ENCODE measurements around the gene TMEM115. TPM values are rescaled to one million over a fixed set of nuclear protein-coding genes. Genes with fewer than 3 reads are reported as not detected.

The TMEM115 gene
- total and polyA plus RNA-seq, 7 experiments from 2014 or later = 17.7 to 40.9 (median 26.0) TPM

DNA sequence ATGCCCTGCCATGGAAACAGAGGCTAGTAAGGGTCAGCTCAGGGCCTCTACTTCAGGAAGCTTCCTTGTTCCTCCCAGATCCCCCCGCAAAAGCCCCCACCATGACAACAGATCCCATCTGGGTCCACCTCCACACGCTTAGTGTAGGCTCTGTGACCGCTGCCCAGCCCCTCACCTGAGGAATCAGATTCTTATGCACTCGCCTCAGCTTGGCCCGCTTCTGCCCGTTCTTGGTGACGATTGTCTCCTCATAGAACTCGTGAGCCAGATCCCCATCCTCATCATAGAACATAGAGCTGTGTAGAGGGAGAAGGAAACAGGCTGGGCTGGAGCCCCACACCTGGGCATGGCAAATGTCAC is 33.2 kb downstream of the TMEM115 start:
- ChIA-PET CTCF (no interaction called here), POLR2A (interaction anchor here (1.3 to 34.0 kb wide), 4 partner anchors 11 to 85 kb away, joined by 3 to 656 read pairs (median 42); partner anchors contain the start of genes CYB561D2, HYAL3, NAA80 and NPRL2)
- Histone ChIP-seq H3K27ac (ENCODE audit: low read depth, low read length) (no peak overlapping the region), H3K9me3 (ENCODE audit: control insufficient read depth in 2 of 3, low read length in 3 of 3) (no peaks in the 10 kb centered on the region), H3K27me3 (ENCODE audit: control insufficient read depth in 2 of 2, insufficient read depth in 2 of 2, low read length in 2 of 2) (no peaks in the 10 kb centered on the region), H3K36me3 (ENCODE audit: control insufficient read depth in 2 of 3, insufficient read depth in 3 of 3, low read length in 3 of 3) (peaks cover 0 to 36% (median 9%) of the 10 kb centered on the region in 3 experiments), H3K4me3 (ENCODE audit: low read length) (no peak overlapping the region), H3K4me1 (ENCODE audit: control insufficient read depth in 2 of 2, insufficient read depth in 2 of 2, low read length in 2 of 2) (peaks cover 16 to 21% of the 10 kb centered on the region in 2 donors)
- Mint-ChIP-seq H3K4me1 (peaks cover 7 to 35% (median 27%) of the 10 kb centered on the region in 7 donors), H3K36me3 (peaks cover 0 to 8% (median 3%) of the 10 kb centered on the region in 5 donors), H3K27me3 (no peaks in the 10 kb centered on the region), H3K4me3 (peak overlapping the region in 8 of 10 donors; percentile 29 to 97 (median 82)), H3K9me3 (no peaks in the 10 kb centered on the region), H3K27ac (peak overlapping the region in 1 of 9 donors; percentile 76)
- ATAC-seq (no peak), DNase-seq (no peak)
- intact Hi-C loops (cut with micrococcal nuclease) = no loop called here

DNA sequence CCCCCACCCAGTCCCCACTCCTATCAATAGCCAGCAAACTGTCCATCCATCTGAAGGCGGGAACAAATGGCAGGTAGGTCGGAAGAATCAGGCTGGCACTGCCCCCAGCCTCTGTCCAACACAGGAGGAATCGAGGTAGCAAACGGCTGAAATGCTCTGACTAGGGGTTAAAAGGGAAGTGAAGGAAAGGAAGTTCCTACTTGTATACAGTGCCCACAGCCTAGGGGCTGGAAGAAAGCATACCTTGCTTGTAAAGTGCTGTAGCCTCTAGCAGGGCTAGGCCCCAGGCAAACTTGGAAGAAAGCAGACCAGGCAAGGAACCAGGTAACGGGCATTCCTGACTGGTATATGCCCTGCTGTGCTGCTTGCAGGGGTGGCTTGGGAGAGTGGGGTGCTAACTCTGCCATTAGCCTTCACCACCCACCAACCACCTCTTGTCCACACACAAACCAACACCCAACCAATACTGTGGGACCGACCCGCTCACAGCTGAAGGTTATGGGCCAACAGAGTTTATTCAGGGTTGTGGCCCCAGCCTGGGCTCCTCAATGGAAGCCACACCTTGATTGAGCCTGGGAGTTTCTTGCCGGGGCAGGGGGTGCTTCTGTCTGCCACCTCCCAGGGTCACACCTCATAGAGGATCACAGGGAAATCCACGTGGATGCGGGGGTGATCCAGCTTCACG is 33.7 kb downstream of the TMEM115 start:
- Mint-ChIP-seq H3K4me3 (peak overlapping the region in 4 of 10 donors; percentile 17 to 97 (median 24)), H3K36me3 (peaks cover 0 to 6% (median 2%) of the 10 kb centered on the region in 5 donors), H3K4me1 (peaks cover 7 to 37% (median 28%) of the 10 kb centered on the region in 7 donors), H3K9me3 (no peaks in the 10 kb centered on the region), H3K27ac (peak overlapping the region in 2 of 9 donors; percentile 76 to 78), H3K27me3 (no peaks in the 10 kb centered on the region)
- Histone ChIP-seq H3K4me1 (ENCODE audit: control insufficient read depth in 2 of 2, insufficient read depth in 2 of 2, low read length in 2 of 2) (peaks cover 17 to 21% of the 10 kb centered on the region in 2 donors), H3K27ac (ENCODE audit: low read depth, low read length) (no peak overlapping the region), H3K27me3 (ENCODE audit: control insufficient read depth in 2 of 2, insufficient read depth in 2 of 2, low read length in 2 of 2) (no peaks in the 10 kb centered on the region), H3K9me3 (ENCODE audit: control insufficient read depth in 2 of 3, low read length in 3 of 3) (no peaks in the 10 kb centered on the region), H3K4me3 (ENCODE audit: low read length) (no peak overlapping the region), H3K36me3 (ENCODE audit: control insufficient read depth in 2 of 3, insufficient read depth in 3 of 3, low read length in 3 of 3) (peaks cover 0 to 31% (median 4%) of the 10 kb centered on the region in 3 experiments)
- DNase-seq = no peak
- ChIA-PET CTCF (interaction anchor here (1.0 kb wide), 1 partner anchor 130 kb away, joined by 3 read pairs; no protein-coding TSS in a partner anchor), POLR2A (interaction anchor here (3.5 to 34.0 kb wide), 3 partner anchors 11 to 31 kb away, joined by 31 to 656 read pairs (median 52); partner anchors contain the start of genes CYB561D2, HYAL3, NAA80 and NPRL2)
- no peak for ATAC-seq
- intact Hi-C loops (cut with micrococcal nuclease) = loop anchor here in 1 of 2 donors (2.0 kb wide), 1 partner anchor 99 kb away; no protein-coding TSS in a partner anchor

DNA sequence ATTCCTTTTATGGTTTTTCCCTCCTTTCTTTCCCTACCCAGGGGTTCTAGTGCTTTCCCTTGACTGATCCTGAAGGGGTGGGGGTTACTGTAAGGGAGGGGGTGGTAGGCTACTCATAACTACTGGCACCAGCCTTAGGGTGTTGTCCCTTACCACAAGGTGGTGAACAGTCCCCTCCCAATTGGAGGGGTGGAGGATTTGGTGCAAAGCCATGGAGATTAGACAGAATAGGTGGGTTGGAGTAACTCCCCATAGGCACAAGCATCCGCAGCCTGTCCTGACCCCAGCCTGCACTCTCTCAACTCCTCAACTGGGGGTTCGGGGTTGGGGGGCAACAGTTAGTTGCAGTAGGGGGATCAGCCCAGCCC is 34.2 kb downstream of the TMEM115 start:
- Mint-ChIP-seq H3K27ac (peak overlapping the region in 6 of 9 donors; percentile 10 to 78 (median 34)), H3K9me3 (no peaks in the 10 kb centered on the region), H3K27me3 (no peaks in the 10 kb centered on the region), H3K4me3 (peak overlapping the region in 3 of 10 donors; percentile 6 to 75 (median 18)), H3K36me3 (peaks cover 0 to 4% (median 0%) of the 10 kb centered on the region in 5 donors), H3K4me1 (peaks cover 13 to 43% (median 33%) of the 10 kb centered on the region in 7 donors)
- no peak overlapping the region for H3K4me3 ChIP-seq (ENCODE audit: low read length)
- ATAC-seq (no peak), DNase-seq (no peak)
- no peaks in the 10 kb centered on the region for H3K27me3 ChIP-seq (ENCODE audit: control insufficient read depth in 2 of 2, insufficient read depth in 2 of 2, low read length in 2 of 2)
- H3K27ac ChIP-seq (ENCODE audit: low read depth, low read length) = no peak overlapping the region
- POLR2A ChIA-PET = interaction anchor here (0.6 to 34.0 kb wide), 4 partner anchors 12 to 55 kb away, joined by 3 to 656 read pairs (median 20); partner anchors contain the start of genes CYB561D2, HYAL3, NAA80 and NPRL2
- no peaks in the 10 kb centered on the region for H3K9me3 ChIP-seq (ENCODE audit: control insufficient read depth in 2 of 3, low read length in 3 of 3)
- intact Hi-C loops (cut with micrococcal nuclease) = loop anchor here in 1 of 2 donors (2.0 kb wide), 1 partner anchor 98 kb away; no protein-coding TSS in a partner anchor
- H3K36me3 ChIP-seq (ENCODE audit: control insufficient read depth in 2 of 3, insufficient read depth in 3 of 3, low read length in 3 of 3) = peaks cover 0 to 25% (median 0%) of the 10 kb centered on the region in 3 experiments
- peaks cover 21 to 22% of the 10 kb centered on the region in 2 donors for H3K4me1 ChIP-seq (ENCODE audit: control insufficient read depth in 2 of 2, insufficient read depth in 2 of 2, low read length in 2 of 2)
- CTCF ChIA-PET = interaction anchor here (1.0 to 2.7 kb wide), 5 partner anchors 9 to 129 kb away, joined by 3 to 13 read pairs (median 4); no protein-coding TSS in a partner anchor

DNA sequence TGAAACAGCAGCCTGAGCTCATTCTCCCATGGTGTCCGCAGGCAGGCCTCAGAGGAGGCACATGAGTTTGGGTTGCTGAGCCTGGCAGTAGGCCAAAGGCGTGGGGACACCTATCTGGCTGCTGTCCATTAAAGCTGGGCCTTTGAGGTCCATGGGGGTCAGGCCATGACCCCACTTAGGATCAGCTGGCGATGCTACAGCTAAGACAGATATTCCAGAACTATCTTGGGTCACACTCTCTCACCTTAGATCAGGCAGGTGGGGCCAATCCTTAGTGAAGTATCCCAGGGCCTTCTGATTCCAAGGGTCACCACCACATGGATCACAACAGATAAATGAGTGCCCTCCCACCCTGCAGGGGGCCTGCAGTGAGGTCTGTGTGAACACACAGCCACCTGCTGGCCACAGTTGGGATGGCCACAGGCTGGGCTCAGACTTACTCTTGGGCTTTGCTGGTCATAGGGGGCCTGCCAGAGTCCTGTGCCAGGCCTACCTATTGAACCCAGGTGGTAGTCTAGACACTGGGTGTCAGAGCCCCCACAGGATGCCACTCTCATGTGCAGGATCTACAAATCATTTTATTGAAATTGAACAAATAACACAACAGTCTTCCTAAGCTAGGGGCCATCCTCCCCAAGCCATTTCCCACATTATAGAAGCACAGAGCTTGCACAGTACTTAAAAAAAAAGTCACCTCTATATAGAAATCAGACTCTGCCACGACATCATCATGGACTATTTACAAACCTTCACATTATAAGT is 34.8 kb downstream of the TMEM115 start:
- Histone ChIP-seq H3K36me3 (ENCODE audit: control insufficient read depth in 2 of 3, insufficient read depth in 3 of 3, low read length in 3 of 3) (peaks cover 0 to 20% (median 0%) of the 10 kb centered on the region in 3 experiments), H3K9me3 (ENCODE audit: control insufficient read depth in 2 of 3, low read length in 3 of 3) (no peaks in the 10 kb centered on the region), H3K27ac (ENCODE audit: low read depth, low read length) (no peak overlapping the region), H3K27me3 (ENCODE audit: control insufficient read depth in 2 of 2, insufficient read depth in 2 of 2, low read length in 2 of 2) (no peaks in the 10 kb centered on the region), H3K4me3 (ENCODE audit: low read length) (no peak overlapping the region), H3K4me1 (ENCODE audit: control insufficient read depth in 2 of 2, insufficient read depth in 2 of 2, low read length in 2 of 2) (peaks cover 21 to 23% of the 10 kb centered on the region in 2 donors)
- Mint-ChIP-seq H3K27me3 (no peaks in the 10 kb centered on the region), H3K9me3 (no peaks in the 10 kb centered on the region), H3K36me3 (peaks cover 0 to 4% (median 0%) of the 10 kb centered on the region in 5 donors), H3K27ac (peak overlapping the region; percentile 32 to 86 (median 68)), H3K4me3 (peak overlapping the region in 6 of 10 donors; percentile 16 to 75 (median 37)), H3K4me1 (peaks cover 17 to 46% (median 39%) of the 10 kb centered on the region in 7 donors)
- ChIA-PET POLR2A (interaction anchor here (0.6 to 34.0 kb wide), 6 partner anchors 10 to 383 kb away, joined by 3 to 656 read pairs (median 6); partner anchors contain the start of genes CYB561D2, HYAL3, NAA80 and NPRL2), CTCF (interaction anchor here (1.0 to 2.7 kb wide), 9 partner anchors 9 to 129 kb away, joined by 3 to 13 read pairs (median 4); partner anchors contain the start of genes HYAL3 and NAA80)
- ATAC-seq (peak; percentile 28), DNase-seq (peak in 8 of 9 donors; percentile 24 to 67 (median 46))
- intact Hi-C loops (cut with micrococcal nuclease) = loop anchor here (1.0 to 2.0 kb wide), 2 partner anchors 50 to 98 kb away; no protein-coding TSS in a partner anchor

DNA sequence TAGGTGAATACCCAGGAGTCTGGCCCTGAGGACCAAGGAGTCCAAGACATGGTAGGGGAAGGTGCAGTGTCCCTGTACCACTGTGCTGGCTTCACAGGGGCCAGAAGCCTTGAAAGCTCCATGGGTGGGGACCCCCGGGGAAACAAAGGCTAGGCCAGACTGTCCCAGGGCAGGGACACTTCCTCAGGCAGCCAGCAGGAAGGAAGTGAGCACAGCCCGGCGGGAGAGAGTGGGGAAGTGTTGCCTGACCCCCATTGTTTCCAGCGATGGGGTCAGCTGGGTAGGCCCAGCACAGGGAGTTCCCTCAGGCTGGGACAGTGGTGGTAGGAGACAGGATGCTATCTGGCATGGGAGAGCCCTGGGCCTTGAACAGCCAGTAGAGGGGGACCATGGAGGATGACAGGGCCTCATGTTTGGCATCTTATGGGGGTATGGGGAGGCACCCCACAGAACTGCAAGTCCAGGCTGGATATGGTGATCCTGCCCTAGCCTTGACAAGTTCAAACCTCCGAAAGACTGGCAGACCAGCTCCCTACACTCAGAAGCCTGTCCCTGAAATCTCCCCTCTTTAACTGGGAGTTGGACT is 35.6 kb downstream of the TMEM115 start:
- Mint-ChIP-seq H3K9me3 (no peaks in the 10 kb centered on the region), H3K4me3 (peak overlapping the region in 1 of 10 donors; percentile 40), H3K27me3 (no peaks in the 10 kb centered on the region), H3K36me3 (peaks cover 0 to 4% (median 0%) of the 10 kb centered on the region in 5 donors), H3K4me1 (peaks cover 17 to 53% (median 45%) of the 10 kb centered on the region in 7 donors), H3K27ac (peak overlapping the region in 5 of 9 donors; percentile 34 to 78 (median 51))
- Histone ChIP-seq H3K4me3 (ENCODE audit: low read length) (no peak overlapping the region), H3K27ac (ENCODE audit: low read depth, low read length) (no peak overlapping the region), H3K27me3 (ENCODE audit: control insufficient read depth in 2 of 2, insufficient read depth in 2 of 2, low read length in 2 of 2) (no peaks in the 10 kb centered on the region), H3K9me3 (ENCODE audit: control insufficient read depth in 2 of 3, low read length in 3 of 3) (no peaks in the 10 kb centered on the region), H3K4me1 (ENCODE audit: control insufficient read depth in 2 of 2, insufficient read depth in 2 of 2, low read length in 2 of 2) (peaks cover 21 to 23% of the 10 kb centered on the region in 2 donors), H3K36me3 (ENCODE audit: control insufficient read depth in 2 of 3, insufficient read depth in 3 of 3, low read length in 3 of 3) (peaks cover 0 to 18% (median 0%) of the 10 kb centered on the region in 3 experiments)
- ChIA-PET CTCF (interaction anchor here (0.6 to 2.7 kb wide), 8 partner anchors 10 to 232 kb away, joined by 3 to 13 read pairs (median 4); partner anchors contain the start of genes HYAL3 and NAA80), POLR2A (interaction anchor here (0.6 to 34.0 kb wide), 6 partner anchors 11 to 383 kb away, joined by 3 to 656 read pairs (median 18); partner anchors contain the start of genes CYB561D2, HYAL3, NAA80 and NPRL2)
- intact Hi-C loops (cut with micrococcal nuclease) = loop anchor here (1.0 to 2.0 kb wide), 2 partner anchors 49 to 97 kb away; no protein-coding TSS in a partner anchor
- no peak for DNase-seq
- no peak for ATAC-seq
